HCT116 (cell line): ENCODE measurements around the gene NCOA1. TPM values are rescaled to one million over a fixed set of nuclear protein-coding genes. Genes with fewer than 3 reads are reported as not detected.

Source experiments
- ATAC-seq: fragments of 200-7000 bp; cut with Tn5 transposase; 2 replicates; pipeline ENCODE4 v1.9.1; 2020; ENCODE audit warnings: mild to moderate bottlenecking, moderate library complexity
- BruUV-seq: library from RNA; stranded (reverse); fragments of 400-500 nt; replicated peaks from 2 replicates; lab custom pipeline; 2021; lab: Mats Ljungman, UMichigan
- CTCF ChIA-PET: fragments of 300-600 bp; sonication (Branson Sonifier 250); formaldehyde crosslinking; loops from one replicate; lab custom pipeline; 2021; ENCODE audit warnings: antibody characterized with exemption; lab: Charles Lee
- POLR2A ChIA-PET: fragments of 300-600, 350-600 bp; sonication (Branson Sonifier 250); formaldehyde crosslinking; loops from one replicate; lab custom pipeline; 2021; ENCODE audit warnings: antibody characterized with exemption; lab: Charles Lee
- RAD21 ChIA-PET, 2 experiments: fragments of 300-600 bp; sonication (Branson Sonifier 250); formaldehyde crosslinking; loops; one replicate each; lab custom pipeline; 2023; ENCODE audit warnings: low total read pairs in 2 of 2; ENCODE audit not compliant: uncharacterized antibody in 2 of 2, unreplicated experiment in 2 of 2, low non-redundant PET in 1 of 2; lab: Charles Lee
- DNase-seq: peaks from one replicate; pipeline ENCODE4 v3.0.0-alpha.2; 2010; ENCODE audit warnings: low read depth, low spot score
- H2AFZ ChIP-seq: fragments of 200-600 bp; shearing (Covaris generic), sonication (generic); 2 replicates; pipeline ENCODE4 v1.6.1; 2017; ENCODE audit warnings: low read depth, mixed run types, mixed read lengths, antibody characterized with exemption, low read length; ENCODE audit not compliant: poor library complexity, severe bottlenecking
- H3K27ac ChIP-seq: 2 replicates; pipeline ENCODE4 v1.5.1; 2012; ENCODE audit warnings: low read depth, low read length
- H3K27me3 ChIP-seq: fragments of 200-600 bp; sonication (generic); 2 replicates; pipeline ENCODE4 v1.6.1; 2016; ENCODE audit warnings: mixed run types, low read length, mixed read lengths; ENCODE audit not compliant: insufficient read depth
- H3K36me3 ChIP-seq, 2 experiments: fragments of 200-500 bp in 1 of 2; fragments of 200-600 bp in 1 of 2; sonication (Bioruptor generic) in 1 of 2; sonication (generic) in 1 of 2; 2 replicates each; pipeline versions ENCODE4 v1.5.1 to v1.6.1; 2014 to 2016; ENCODE audit warnings: low read length in 2 of 2, inconsistent platforms in 1 of 2, mixed read lengths in 1 of 2, mixed run types in 1 of 2; ENCODE audit not compliant: insufficient read depth in 2 of 2, control insufficient read depth in 1 of 2
- H3K4me1 ChIP-seq, 2 experiments: fragments of 200-600 bp in 1 of 2; sonication (generic) in 1 of 2; 2 replicates each; pipeline versions ENCODE4 v1.5.1 to v1.6.1; 2012 to 2017; ENCODE audit warnings: low read length in 2 of 2, inconsistent platforms in 1 of 2, mild to moderate bottlenecking in 1 of 2, mixed read lengths in 1 of 2, mixed run types in 1 of 2, moderate library complexity in 1 of 2; ENCODE audit not compliant: insufficient read depth in 2 of 2, control insufficient read depth in 1 of 2
- H3K4me2 ChIP-seq: fragments of 200-600 bp; sonication (generic); 2 replicates; pipeline ENCODE4 v1.6.1; 2017; ENCODE audit warnings: mixed run types, low read length, mixed read lengths
- H3K4me3 ChIP-seq, 2 experiments: fragments of 200-600 bp in 1 of 2; sonication (generic) in 1 of 2; replicated peaks in 1 of 2; 2 replicates each; pipeline ENCODE4 v1.5.1; 2011 to 2016; ENCODE audit warnings: low read length in 2 of 2, control low read depth in 1 of 2, low read depth in 1 of 2, mild to moderate bottlenecking in 1 of 2, mixed read lengths in 1 of 2, mixed run types in 1 of 2
- H3K79me2 ChIP-seq: fragments of 200-600 bp; sonication (generic); 2 replicates; pipeline ENCODE4 v1.6.1; 2017; ENCODE audit warnings: mild to moderate bottlenecking, mixed run types, low read length, moderate library complexity, mixed read lengths; ENCODE audit not compliant: insufficient read depth
- H3K9ac ChIP-seq: fragments of 200-600 bp; sonication (generic); 2 replicates; pipeline ENCODE4 v1.6.1; 2016; ENCODE audit warnings: low read length, mixed read lengths
- H3K9me2 ChIP-seq: fragments of 200-600 bp; sonication (generic), shearing (Covaris generic); 2 replicates; pipeline ENCODE4 v1.6.1; 2017; ENCODE audit warnings: mixed run types, mild to moderate bottlenecking, moderate library complexity; ENCODE audit not compliant: insufficient read depth
- H3K9me3 ChIP-seq, 2 experiments: fragments of 200-500 bp in 1 of 2; fragments of 200-600 bp in 1 of 2; sonication (Bioruptor generic) in 1 of 2; sonication (generic) in 1 of 2; 2 replicates each; pipeline ENCODE4 v1.6.1; 2014 to 2017; ENCODE audit warnings: low read length in 2 of 2, mixed read lengths in 2 of 2, inconsistent platforms in 1 of 2, low read depth in 1 of 2, mild to moderate bottlenecking in 1 of 2, mixed run types in 1 of 2, moderate library complexity in 1 of 2; ENCODE audit not compliant: control insufficient read depth in 1 of 2, insufficient read depth in 1 of 2
- H4K20me1 ChIP-seq: fragments of 200-600 bp; sonication (generic), shearing (Covaris generic); 2 replicates; pipeline ENCODE4 v1.6.1; 2017; ENCODE audit warnings: mixed run types, mild to moderate bottlenecking, moderate library complexity; ENCODE audit not compliant: insufficient read depth
- CBX3 ChIP-seq: IDR thresholded peaks from 2 replicates; pipeline ENCODE4 v1.6.1; 2012; ENCODE audit warnings: low read depth
- POLR2A ChIP-seq: IDR thresholded peaks from 2 replicates; pipeline ENCODE4 v1.7.0; 2011; ENCODE audit warnings: borderline replicate concordance; ENCODE audit not compliant: insufficient read depth, insufficient read length; ENCODE audit errors: extremely low read depth
- SP1 ChIP-seq: IDR thresholded peaks from 2 replicates; pipeline ENCODE4 v1.6.1; 2012; ENCODE audit warnings: low read depth
- intact Hi-C: fragments of 100-400 bp; cut with micrococcal nuclease; formaldehyde crosslinking; loops from 2 replicates; pipeline ENCODE4 v1.10.0; 2022
- total RNA-seq: library from RNA; stranded (reverse); gene quantifications from one replicate; pipeline ENCODE4 v1.2.1, GENCODE V29; 2021; ENCODE audit not compliant: unreplicated experiment
- TF ChIP-seq, protein P1 (sequence below), 3 experiments: fragments of 200-600 bp in 1 of 3; sonication (generic) in 1 of 3; IDR thresholded peaks in 2 of 3; conservative IDR thresholded peaks in 1 of 3; 2 replicates each; pipeline ENCODE4 v1.5.1; 2012 to 2017; ENCODE audit warnings: low read depth in 2 of 3, low read length in 2 of 3, antibody characterized with exemption in 1 of 3, borderline replicate concordance in 1 of 3, control low read depth in 1 of 3, mild to moderate bottlenecking in 1 of 3, mixed read lengths in 1 of 3, mixed run types in 1 of 3, moderate library complexity in 1 of 3; ENCODE audit not compliant: insufficient read depth in 1 of 3
- TF ChIP-seq, protein P2 (sequence below): IDR thresholded peaks from 2 replicates; pipeline ENCODE4 v1.6.1; 2012
- TF ChIP-seq, protein P3 (sequence below): IDR thresholded peaks from 2 replicates; pipeline ENCODE4 v1.6.1; 2012; ENCODE audit warnings: low read depth

Gene NCOA1
- total RNA-seq, 1 experiment from 2014 or later: 10.4 TPM

DNA sequence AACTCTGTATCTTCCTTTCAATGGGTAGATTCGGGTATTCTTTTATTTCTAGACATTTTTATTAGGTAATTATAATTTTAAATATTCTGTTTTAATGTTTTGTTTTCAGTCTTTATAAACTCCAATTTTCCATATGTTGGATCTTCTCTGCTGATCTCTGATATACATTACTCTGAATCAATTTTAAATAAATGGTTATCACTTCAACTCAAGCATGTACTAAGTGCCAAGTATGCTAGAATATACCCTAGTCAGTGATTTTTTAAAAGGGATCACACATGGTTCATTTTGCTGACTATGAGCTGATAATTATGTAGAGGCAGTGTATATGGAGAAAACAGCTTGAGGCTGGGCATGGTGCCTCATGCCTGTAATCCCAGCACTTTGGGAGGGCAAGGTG is 41.7 kb upstream of the NCOA1 start:
- POLR2A ChIA-PET: no interaction called here

More for the DNA sequence above, 41.7 kb upstream of the NCOA1 start:
- no peak for ATAC-seq
- no peaks in the 10 kb centered on the region for H3K4me1 ChIP-seq
- ChIA-PET CTCF (no interaction called here), RAD21 (no interaction called here)
- TF ChIP-seq POLR2A: no peak
- TF ChIP-seq, protein P1, sequence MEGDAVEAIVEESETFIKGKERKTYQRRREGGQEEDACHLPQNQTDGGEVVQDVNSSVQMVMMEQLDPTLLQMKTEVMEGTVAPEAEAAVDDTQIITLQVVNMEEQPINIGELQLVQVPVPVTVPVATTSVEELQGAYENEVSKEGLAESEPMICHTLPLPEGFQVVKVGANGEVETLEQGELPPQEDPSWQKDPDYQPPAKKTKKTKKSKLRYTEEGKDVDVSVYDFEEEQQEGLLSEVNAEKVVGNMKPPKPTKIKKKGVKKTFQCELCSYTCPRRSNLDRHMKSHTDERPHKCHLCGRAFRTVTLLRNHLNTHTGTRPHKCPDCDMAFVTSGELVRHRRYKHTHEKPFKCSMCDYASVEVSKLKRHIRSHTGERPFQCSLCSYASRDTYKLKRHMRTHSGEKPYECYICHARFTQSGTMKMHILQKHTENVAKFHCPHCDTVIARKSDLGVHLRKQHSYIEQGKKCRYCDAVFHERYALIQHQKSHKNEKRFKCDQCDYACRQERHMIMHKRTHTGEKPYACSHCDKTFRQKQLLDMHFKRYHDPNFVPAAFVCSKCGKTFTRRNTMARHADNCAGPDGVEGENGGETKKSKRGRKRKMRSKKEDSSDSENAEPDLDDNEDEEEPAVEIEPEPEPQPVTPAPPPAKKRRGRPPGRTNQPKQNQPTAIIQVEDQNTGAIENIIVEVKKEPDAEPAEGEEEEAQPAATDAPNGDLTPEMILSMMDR (IDR thresholded peaks at IDR 0.05 in 2 of 3, conservative IDR thresholded peaks at IDR 0.05 in 1 of 3; ENCODE audit: borderline replicate concordance in 1 of 3, insufficient read depth in 1 of 3, low read depth in 2 of 3, low read length in 2 of 3): no peak
- 0 out of 2 replicates have a peak, but pooled peaks have one; percentile 15 for TF ChIP-seq CBX3
- TF ChIP-seq, protein P2, sequence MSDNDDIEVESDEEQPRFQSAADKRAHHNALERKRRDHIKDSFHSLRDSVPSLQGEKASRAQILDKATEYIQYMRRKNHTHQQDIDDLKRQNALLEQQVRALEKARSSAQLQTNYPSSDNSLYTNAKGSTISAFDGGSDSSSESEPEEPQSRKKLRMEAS: no peak
- no peak for TF ChIP-seq SP1
- TF ChIP-seq, protein P3, sequence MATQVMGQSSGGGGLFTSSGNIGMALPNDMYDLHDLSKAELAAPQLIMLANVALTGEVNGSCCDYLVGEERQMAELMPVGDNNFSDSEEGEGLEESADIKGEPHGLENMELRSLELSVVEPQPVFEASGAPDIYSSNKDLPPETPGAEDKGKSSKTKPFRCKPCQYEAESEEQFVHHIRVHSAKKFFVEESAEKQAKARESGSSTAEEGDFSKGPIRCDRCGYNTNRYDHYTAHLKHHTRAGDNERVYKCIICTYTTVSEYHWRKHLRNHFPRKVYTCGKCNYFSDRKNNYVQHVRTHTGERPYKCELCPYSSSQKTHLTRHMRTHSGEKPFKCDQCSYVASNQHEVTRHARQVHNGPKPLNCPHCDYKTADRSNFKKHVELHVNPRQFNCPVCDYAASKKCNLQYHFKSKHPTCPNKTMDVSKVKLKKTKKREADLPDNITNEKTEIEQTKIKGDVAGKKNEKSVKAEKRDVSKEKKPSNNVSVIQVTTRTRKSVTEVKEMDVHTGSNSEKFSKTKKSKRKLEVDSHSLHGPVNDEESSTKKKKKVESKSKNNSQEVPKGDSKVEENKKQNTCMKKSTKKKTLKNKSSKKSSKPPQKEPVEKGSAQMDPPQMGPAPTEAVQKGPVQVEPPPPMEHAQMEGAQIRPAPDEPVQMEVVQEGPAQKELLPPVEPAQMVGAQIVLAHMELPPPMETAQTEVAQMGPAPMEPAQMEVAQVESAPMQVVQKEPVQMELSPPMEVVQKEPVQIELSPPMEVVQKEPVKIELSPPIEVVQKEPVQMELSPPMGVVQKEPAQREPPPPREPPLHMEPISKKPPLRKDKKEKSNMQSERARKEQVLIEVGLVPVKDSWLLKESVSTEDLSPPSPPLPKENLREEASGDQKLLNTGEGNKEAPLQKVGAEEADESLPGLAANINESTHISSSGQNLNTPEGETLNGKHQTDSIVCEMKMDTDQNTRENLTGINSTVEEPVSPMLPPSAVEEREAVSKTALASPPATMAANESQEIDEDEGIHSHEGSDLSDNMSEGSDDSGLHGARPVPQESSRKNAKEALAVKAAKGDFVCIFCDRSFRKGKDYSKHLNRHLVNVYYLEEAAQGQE: no peak
- TF ChIP-seq, all 23 proteins: peak for 1
- Histone ChIP-seq H3K4me2 (no peak overlapping the region), H3K27ac (no peak overlapping the region), H3K27me3 (no peaks in the 10 kb centered on the region), H3K9me3 (0 out of 4 replicates have a peak, but pooled peaks cover 0 to 3% of the 10 kb centered on the region in 2 experiments), H2AFZ (no peak overlapping the region), H3K36me3 (no peaks in the 10 kb centered on the region), H3K9me2 (no peaks in the 10 kb centered on the region), H3K4me3 (no peak overlapping the region), H3K9ac (no peak overlapping the region), H4K20me1 (no peaks in the 10 kb centered on the region), H3K79me2 (no peaks in the 10 kb centered on the region)
- no TSS peak for BruUV-seq
- no peak for DNase-seq
- intact Hi-C loops: no loop called here
